NCI-H1436 treated with DMSO at 0.1 percent for 48 hours (cell line): Measurements from ENCODE around the gene SACM1L.
"Not testable (repeated sequence)": the region's sequence is repeated elsewhere in the genome, so short reads cannot be mapped to it uniquely, and the experiment has no call there.

Experiments
- DNase-seq: peaks from one replicate; lab custom pipeline; 2025; lab: John Stamatoyannopoulos, UW

SACM1L gene

GRCh38 chr3:45666757-45667431, 22.3 kb upstream of the SACM1L start:
- no peak for DNase-seq

- no peak for DNase-seq
These were observed 21.6 kb upstream of the SACM1L start for GRCh38 chr3:45667569-45667934.

- no peak for DNase-seq
These were observed 18.8 kb upstream of the SACM1L start for GRCh38 chr3:45670436-45670835.

GRCh38 chr3:45670991-45671390, 18.2 kb upstream of the SACM1L start:
- no peak for DNase-seq

- no peak for DNase-seq
These were observed 15.9 kb upstream of the SACM1L start for GRCh38 chr3:45673273-45673672.

GRCh38 chr3:45676325-45677032, 12.7 kb upstream of the SACM1L start:
- no peak for DNase-seq

GRCh38 chr3:45677033-45677446, 12.2 kb upstream of the SACM1L start:
- DNase-seq: no peak

- DNase-seq: no peak
These were observed 11.4 kb upstream of the SACM1L start for GRCh38 chr3:45677841-45678240.

- no peak for DNase-seq
These were observed 9.4 kb upstream of the SACM1L start for GRCh38 chr3:45679805-45680204.

- no peak for DNase-seq
These were observed 8.0 kb upstream of the SACM1L start for GRCh38 chr3:45681221-45681620.

GRCh38 chr3:45681846-45682245, 7.3 kb upstream of the SACM1L start:
- DNase-seq: no peak

GRCh38 chr3:45682311-45682710, 6.9 kb upstream of the SACM1L start:
- no peak for DNase-seq

- no peak for DNase-seq
These were observed 6.4 kb upstream of the SACM1L start for GRCh38 chr3:45682786-45683185.

- DNase-seq: no peak
These were observed 5.5 kb upstream of the SACM1L start for GRCh38 chr3:45683417-45684326.

- DNase-seq: no peak
These were observed 4.8 kb upstream of the SACM1L start for GRCh38 chr3:45684327-45684892.

GRCh38 chr3:45685722-45686121, 3.5 kb upstream of the SACM1L start:
- not testable (repeated sequence) for DNase-seq

GRCh38 chr3:45686850-45687249, 2.3 kb upstream of the SACM1L start:
- no peak for DNase-seq

GRCh38 chr3:45687828-45688193, 1.4 kb upstream of the SACM1L start:
- no peak for DNase-seq

- no peak for DNase-seq
These were observed 858 bp upstream of the SACM1L start for GRCh38 chr3:45688194-45688881.

GRCh38 chr3:45689787-45690145, 570 bp downstream of the SACM1L start:
- no peak for DNase-seq

GRCh38 chr3:45690336-45691035, 1.3 kb downstream of the SACM1L start:
- DNase-seq: no peak
